Osteocyte (in vitro differentiated cells): ENCODE results near the gene ZNF138. TPM values are rescaled to one million over a fixed set of nuclear protein-coding genes. Genes with fewer than 3 reads are reported as not detected.

Experiments
- DNase-seq: peaks from one replicate; pipeline ENCODE4 v3.0.0; 2021; ENCODE audit warnings: mixed read lengths; ENCODE audit not compliant: unreplicated experiment; ENCODE audit errors: extremely low spot score
- H3K27ac Mint-ChIP-seq: one replicate; pipeline ENCODE4 v1.8.0; 2021; ENCODE audit warnings: mild to moderate bottlenecking, mixed read lengths; ENCODE audit not compliant: unreplicated experiment
- H3K27me3 Mint-ChIP-seq: one replicate; pipeline ENCODE4 v1.8.0; 2021; ENCODE audit warnings: mixed read lengths; ENCODE audit not compliant: unreplicated experiment
- H3K36me3 Mint-ChIP-seq: one replicate; pipeline ENCODE4 v1.8.0; 2021; ENCODE audit warnings: mixed read lengths; ENCODE audit not compliant: unreplicated experiment
- H3K4me1 Mint-ChIP-seq: one replicate; pipeline ENCODE4 v1.8.0; 2021; ENCODE audit warnings: mixed read lengths; ENCODE audit not compliant: unreplicated experiment
- H3K4me3 Mint-ChIP-seq: one replicate; pipeline ENCODE4 v1.8.0; 2021; ENCODE audit warnings: mild to moderate bottlenecking, moderate library complexity, mixed read lengths; ENCODE audit not compliant: unreplicated experiment
- H3K9me3 Mint-ChIP-seq: one replicate; pipeline ENCODE4 v1.8.0; 2021; ENCODE audit warnings: mixed read lengths; ENCODE audit not compliant: unreplicated experiment
- total RNA-seq: library from RNA; stranded (reverse); gene quantifications from 2 replicates; pipeline ENCODE4 v1.2.1, GENCODE V29; 2021
- TF ChIP-seq, protein P1 (sequence below): fragments of 200-600 bp; sonication (generic); IDR thresholded peaks from 2 replicates; pipeline ENCODE4 v1.5.0; 2021; ENCODE audit warnings: antibody characterized with exemption, mild to moderate bottlenecking, moderate library complexity

The ZNF138 gene
- total RNA-seq, 1 donor from 2014 or later, result 4.0 TPM

DNA sequence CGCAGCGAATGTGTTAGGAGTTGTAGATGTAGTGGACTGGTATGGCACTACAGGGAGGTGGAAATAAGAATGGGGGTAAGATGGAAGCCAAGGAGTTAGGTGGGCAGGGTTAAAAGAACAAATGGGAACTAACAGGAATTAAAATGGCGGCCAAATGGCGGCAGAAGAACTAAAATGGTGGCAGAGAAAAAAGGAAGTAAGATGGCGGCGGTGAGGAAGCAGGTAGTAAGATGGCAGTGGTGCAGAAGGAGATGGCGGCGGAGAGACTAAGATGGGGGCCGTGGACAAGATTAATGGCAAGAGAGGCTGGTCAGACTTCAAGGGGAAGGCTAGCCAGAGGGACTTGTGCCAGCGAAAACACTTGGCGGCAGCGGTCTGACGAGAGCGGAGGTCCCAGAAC, 44.5 kb downstream of the ZNF138 start:
- Mint-ChIP-seq H3K4me1 (no peaks in the 10 kb centered on the region), H3K27me3 (no peaks in the 10 kb centered on the region), H3K9me3 (peaks cover 52% of the 10 kb centered on the region), H3K4me3 (no peak overlapping the region), H3K36me3 (peaks cover 5% of the 10 kb centered on the region), H3K27ac (no peak overlapping the region)
- DNase-seq, result no peak
- TF ChIP-seq, protein P1, sequence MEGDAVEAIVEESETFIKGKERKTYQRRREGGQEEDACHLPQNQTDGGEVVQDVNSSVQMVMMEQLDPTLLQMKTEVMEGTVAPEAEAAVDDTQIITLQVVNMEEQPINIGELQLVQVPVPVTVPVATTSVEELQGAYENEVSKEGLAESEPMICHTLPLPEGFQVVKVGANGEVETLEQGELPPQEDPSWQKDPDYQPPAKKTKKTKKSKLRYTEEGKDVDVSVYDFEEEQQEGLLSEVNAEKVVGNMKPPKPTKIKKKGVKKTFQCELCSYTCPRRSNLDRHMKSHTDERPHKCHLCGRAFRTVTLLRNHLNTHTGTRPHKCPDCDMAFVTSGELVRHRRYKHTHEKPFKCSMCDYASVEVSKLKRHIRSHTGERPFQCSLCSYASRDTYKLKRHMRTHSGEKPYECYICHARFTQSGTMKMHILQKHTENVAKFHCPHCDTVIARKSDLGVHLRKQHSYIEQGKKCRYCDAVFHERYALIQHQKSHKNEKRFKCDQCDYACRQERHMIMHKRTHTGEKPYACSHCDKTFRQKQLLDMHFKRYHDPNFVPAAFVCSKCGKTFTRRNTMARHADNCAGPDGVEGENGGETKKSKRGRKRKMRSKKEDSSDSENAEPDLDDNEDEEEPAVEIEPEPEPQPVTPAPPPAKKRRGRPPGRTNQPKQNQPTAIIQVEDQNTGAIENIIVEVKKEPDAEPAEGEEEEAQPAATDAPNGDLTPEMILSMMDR, result no peak

DNA sequence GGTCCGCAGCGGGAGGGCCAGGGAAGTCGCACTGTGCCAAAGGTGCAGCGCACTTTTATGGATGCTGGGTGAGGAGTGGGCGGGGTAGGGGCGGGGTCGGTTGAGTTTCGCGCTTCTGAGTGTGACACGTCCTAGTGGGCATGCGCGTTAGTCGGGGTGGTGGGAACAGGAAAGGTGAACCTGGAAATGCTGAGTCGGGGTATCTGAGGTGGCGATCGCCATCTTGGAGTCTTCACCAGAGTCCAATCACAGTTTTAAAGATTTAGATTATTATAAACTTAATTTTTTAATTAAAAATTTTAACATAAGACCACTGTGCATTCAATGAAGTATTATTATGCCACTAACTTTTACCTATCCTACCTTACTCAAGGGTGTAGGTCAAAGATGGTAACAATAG, 45.7 kb downstream of the ZNF138 start:
- Mint-ChIP-seq H3K27me3 (no peaks in the 10 kb centered on the region), H3K4me1 (no peaks in the 10 kb centered on the region), H3K36me3 (peaks cover 3% of the 10 kb centered on the region), H3K9me3 (peaks cover 43% of the 10 kb centered on the region), H3K27ac (no peak overlapping the region), H3K4me3 (no peak overlapping the region)
- DNase-seq, result no peak
- TF ChIP-seq, protein P1, result no peak

DNA sequence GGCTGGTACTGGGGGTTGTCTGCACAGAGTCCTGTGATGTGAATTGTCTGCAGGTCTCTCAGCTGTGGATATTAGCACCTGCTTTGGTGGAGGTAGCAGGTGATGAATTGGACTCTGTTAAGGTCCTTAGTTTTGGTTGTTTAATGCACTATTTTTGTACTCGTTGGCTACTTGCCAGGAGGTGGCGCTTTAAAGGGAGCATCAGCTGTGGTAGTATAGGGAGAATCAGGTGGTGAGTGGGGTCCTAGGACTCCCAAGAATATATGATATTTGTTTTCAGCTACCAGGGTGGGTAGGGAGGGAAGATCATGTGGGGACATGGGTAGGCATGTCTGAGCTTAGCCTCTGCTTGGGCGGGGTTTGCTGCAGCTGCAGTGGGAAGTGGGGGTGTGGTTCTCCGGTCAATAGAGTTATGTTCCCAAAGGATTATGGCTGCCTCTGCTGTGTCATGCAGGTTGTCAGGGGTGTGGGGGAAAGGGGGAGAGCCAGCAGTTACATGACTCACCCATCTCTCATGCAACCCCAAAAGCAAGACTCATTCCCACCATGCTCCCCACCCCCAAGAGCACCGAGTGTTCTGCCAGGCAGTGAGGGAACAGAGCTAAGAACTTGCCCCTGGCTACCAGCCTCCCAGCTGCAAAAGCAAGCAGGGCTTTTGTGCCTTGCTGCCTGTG, 55.2 kb downstream of the ZNF138 start:
- no peak overlapping the region for H3K27ac Mint-ChIP-seq
- no peak for DNase-seq
- peaks cover 30% of the 10 kb centered on the region for H3K9me3 Mint-ChIP-seq
- TF ChIP-seq, protein P1, result no peak
- no peaks in the 10 kb centered on the region for H3K4me1 Mint-ChIP-seq
- no peak overlapping the region for H3K4me3 Mint-ChIP-seq
- H3K27me3 Mint-ChIP-seq, result no peaks in the 10 kb centered on the region
- H3K36me3 Mint-ChIP-seq, result no peaks in the 10 kb centered on the region

DNA sequence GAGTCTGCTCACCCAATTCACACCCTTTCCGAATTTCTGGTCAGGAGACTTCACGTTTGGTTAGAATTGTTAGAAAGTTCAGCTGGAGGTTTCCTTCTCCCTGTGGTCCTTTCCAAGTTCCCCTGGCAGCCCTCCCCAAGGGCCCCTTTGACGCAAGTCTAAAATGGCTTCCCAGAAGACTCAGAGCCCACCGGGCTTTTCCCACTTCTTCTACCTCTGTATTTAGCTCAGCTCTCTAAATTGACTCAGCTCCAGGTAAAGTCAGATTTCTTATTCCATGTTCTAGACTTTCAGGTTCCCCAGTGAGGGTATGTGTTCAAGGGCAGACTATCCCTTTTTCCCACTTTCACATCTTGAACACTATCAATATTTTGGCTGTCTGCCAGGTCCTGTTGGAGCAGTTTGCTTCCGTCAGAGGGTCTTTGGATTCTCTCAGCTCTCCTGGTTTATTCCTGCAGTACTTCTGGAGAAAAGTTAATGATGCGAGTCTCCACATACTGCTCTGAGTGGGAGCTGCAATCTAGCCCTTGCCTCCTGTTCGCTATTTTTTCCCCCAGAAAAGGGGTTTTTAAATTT, 55.8 kb downstream of the ZNF138 start:
- Mint-ChIP-seq H3K27me3 (no peaks in the 10 kb centered on the region), H3K9me3 (peaks cover 28% of the 10 kb centered on the region), H3K4me1 (no peaks in the 10 kb centered on the region), H3K27ac (no peak overlapping the region), H3K36me3 (no peaks in the 10 kb centered on the region), H3K4me3 (no peak overlapping the region)
- TF ChIP-seq, protein P1, result no peak
- no peak for DNase-seq

DNA sequence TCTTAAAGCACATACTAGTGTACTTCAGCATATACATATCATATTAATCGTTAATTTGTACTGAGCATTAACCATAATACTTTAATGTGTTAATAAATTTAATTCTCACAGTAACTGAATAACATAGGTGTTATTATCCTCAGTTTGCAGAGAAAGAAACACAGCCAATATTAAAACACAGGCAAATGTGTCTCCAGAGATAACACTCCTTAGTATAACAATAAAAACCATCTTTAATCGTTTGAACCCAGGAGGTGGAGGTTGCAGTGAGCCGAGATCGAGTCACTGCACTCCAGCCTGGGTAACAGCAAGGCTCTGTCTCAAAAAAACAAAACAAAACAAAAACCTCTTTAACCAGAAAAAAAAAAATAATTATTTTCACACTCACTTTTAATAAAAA, 59.5 kb downstream of the ZNF138 start:
- Mint-ChIP-seq H3K36me3 (no peaks in the 10 kb centered on the region), H3K27me3 (no peaks in the 10 kb centered on the region), H3K9me3 (peaks cover 5% of the 10 kb centered on the region), H3K4me1 (no peaks in the 10 kb centered on the region), H3K4me3 (no peak overlapping the region), H3K27ac (no peak overlapping the region)
- no peak for DNase-seq
- TF ChIP-seq, protein P1, result no peak
